Neuronal stem cell (in vitro differentiated cells): ENCODE measurements around the gene NXPH2.

ENCODE experiments used
- DNase-seq: peaks from one replicate; pipeline ENCODE4 v3.0.0-alpha.2; 2013; ENCODE audit warnings: low spot score
- H2AFZ ChIP-seq: one replicate; pipeline ENCODE4 v1.6.1; 2013; ENCODE audit warnings: mild to moderate bottlenecking, low read length, inconsistent platforms
- H2AK5ac ChIP-seq: 2 replicates; pipeline ENCODE4 v1.6.1; 2013; ENCODE audit warnings: low read depth, mild to moderate bottlenecking, inconsistent platforms, low read length, moderate library complexity, mixed read lengths
- H2BK120ac ChIP-seq: 2 replicates; pipeline ENCODE4 v1.6.1; 2013; ENCODE audit warnings: low read depth, mild to moderate bottlenecking, inconsistent platforms, low read length, moderate library complexity, mixed read lengths
- H2BK12ac ChIP-seq: one replicate; pipeline ENCODE4 v1.6.1; 2013; ENCODE audit warnings: low read length, inconsistent platforms
- H2BK15ac ChIP-seq: 2 replicates; pipeline ENCODE4 v1.6.1; 2013; ENCODE audit warnings: mild to moderate bottlenecking, low read length, inconsistent platforms, mixed read lengths
- H2BK5ac ChIP-seq: one replicate; pipeline ENCODE4 v1.6.1; 2013; ENCODE audit warnings: inconsistent platforms, mild to moderate bottlenecking, low read length, moderate library complexity
- H3K14ac ChIP-seq: one replicate; pipeline ENCODE4 v1.6.1; 2013; ENCODE audit warnings: low read length, inconsistent platforms
- H3K18ac ChIP-seq: 2 replicates; pipeline ENCODE4 v1.6.1; 2013; ENCODE audit warnings: low read length, inconsistent platforms
- H3K23ac ChIP-seq: 2 replicates; pipeline ENCODE4 v1.6.1; 2013; ENCODE audit warnings: low read depth, mild to moderate bottlenecking, mixed read lengths, low read length, inconsistent platforms; ENCODE audit not compliant: poor library complexity
- H3K27ac ChIP-seq: replicated peaks from 3 replicates; pipeline ENCODE4 v1.5.1; 2013; ENCODE audit warnings: low read length, inconsistent platforms
- H3K27me3 ChIP-seq, 3 experiments: 2 replicates each; pipeline ENCODE4 v1.6.1; 2013; ENCODE audit warnings: low read length in 3 of 3, mild to moderate bottlenecking in 2 of 3, inconsistent platforms in 1 of 3, low read depth in 1 of 3, mixed read lengths in 1 of 3, moderate library complexity in 1 of 3; ENCODE audit not compliant: control insufficient read depth in 3 of 3, insufficient read depth in 3 of 3
- H3K36me3 ChIP-seq, 2 donors: replicated peaks in 1 of 2; 2 replicates each; pipeline ENCODE4 v1.6.1; 2013; ENCODE audit warnings: low read length in 2 of 2; ENCODE audit not compliant: control insufficient read depth in 2 of 2, insufficient read depth in 2 of 2
- H3K4ac ChIP-seq: 2 replicates; pipeline ENCODE4 v1.6.1; 2013; ENCODE audit warnings: inconsistent platforms, mild to moderate bottlenecking, low read length, moderate library complexity
- H3K4me1 ChIP-seq, 2 donors: 1 replicate in 1 of 2; 2 replicates in 1 of 2; pipeline ENCODE4 v1.6.1; 2013; ENCODE audit warnings: low read length in 2 of 2, low read depth in 1 of 2; ENCODE audit not compliant: control insufficient read depth in 2 of 2, insufficient read depth in 1 of 2
- H3K4me2 ChIP-seq: one replicate; pipeline ENCODE4 v1.6.1; 2013; ENCODE audit warnings: mild to moderate bottlenecking, low read length, inconsistent platforms; ENCODE audit not compliant: insufficient read depth, poor library complexity, severe bottlenecking
- H3K4me3 ChIP-seq, 2 donors: 2 replicates each; pipeline ENCODE4 v1.5.1; 2013; ENCODE audit warnings: low read length in 2 of 2, mild to moderate bottlenecking in 2 of 2, inconsistent platforms in 1 of 2, moderate library complexity in 1 of 2
- H3K79me1 ChIP-seq: one replicate; pipeline ENCODE4 v1.6.1; 2013; ENCODE audit warnings: low read depth, mild to moderate bottlenecking, inconsistent platforms, low read length, moderate library complexity
- H3K9ac ChIP-seq: one replicate; pipeline ENCODE4 v1.6.1; 2013; ENCODE audit warnings: mild to moderate bottlenecking, low read depth, low read length, inconsistent platforms; ENCODE audit not compliant: poor library complexity
- H3K9me3 ChIP-seq, 2 donors: replicated peaks in 1 of 2; 2 replicates each; pipeline versions ENCODE3 to v1.6.1; 2013; ENCODE audit warnings: low read length in 2 of 2, mild to moderate bottlenecking in 2 of 2, inconsistent platforms in 1 of 2, low read depth in 1 of 2, mixed read lengths in 1 of 2, moderate library complexity in 1 of 2; ENCODE audit not compliant: control insufficient read depth in 2 of 2, insufficient read depth in 1 of 2
- H4K8ac ChIP-seq: one replicate; pipeline ENCODE4 v1.6.1; 2013; ENCODE audit warnings: low read depth, mild to moderate bottlenecking, inconsistent platforms, low read length, moderate library complexity
- H4K91ac ChIP-seq: one replicate; pipeline ENCODE4 v1.6.1; 2013; ENCODE audit warnings: low read length, low read depth, mild to moderate bottlenecking, inconsistent platforms; ENCODE audit not compliant: poor library complexity
- WGBS, 2 donors: extraction: QIAGEN DNeasy Blood & Tissue Kit; methylation state at CpG; one replicate each; pipeline ENCODE4 v1.1.7; 2013; ENCODE audit warnings: missing lambda C conversion rate in 2 of 2, mixed read lengths in 1 of 2; ENCODE audit not compliant: insufficient read length in 2 of 2, insufficient replicate concordance in 1 of 2; ENCODE audit errors: extremely low coverage in 2 of 2; 5-methylcytosine and 5-hydroxymethylcytosine counted together

NXPH2 gene

DNA sequence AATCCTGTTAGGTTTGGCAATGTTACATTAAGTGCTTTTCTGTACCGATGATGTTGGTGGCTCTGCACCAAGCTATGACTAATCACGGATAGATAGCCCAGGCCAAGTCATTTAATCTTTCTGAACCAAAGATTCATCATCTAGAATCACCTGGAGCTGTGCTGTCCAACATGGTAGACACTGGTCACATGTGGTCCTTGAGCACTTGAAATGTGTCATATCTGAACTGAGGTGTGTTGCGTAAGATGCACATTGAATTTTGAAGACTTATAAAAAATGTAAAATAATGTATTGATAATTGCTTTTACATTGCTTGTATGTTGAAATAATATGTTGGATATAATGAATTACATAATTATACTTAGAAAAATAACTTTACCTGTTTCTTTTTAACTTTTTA is 39.8 kb upstream of the NXPH2 start:
- H3K4me2 ChIP-seq = no peak overlapping the region
- no peak overlapping the region for H3K9ac ChIP-seq
- no peaks in the 10 kb centered on the region for H3K79me1 ChIP-seq
- DNase-seq = no peak
- no peaks in the 10 kb centered on the region for H3K36me3 ChIP-seq
- no peak overlapping the region for H2AK5ac ChIP-seq
- H2BK5ac ChIP-seq = no peak overlapping the region
- H2AFZ ChIP-seq = no peak overlapping the region
- H3K4me3 ChIP-seq = no peak overlapping the region
- no peak overlapping the region for H4K8ac ChIP-seq
- no peak overlapping the region for H3K14ac ChIP-seq
- H3K4me1 ChIP-seq = peaks cover 0 to 4% of the 10 kb centered on the region in 2 donors
- no peak overlapping the region for H2BK15ac ChIP-seq
- H2BK12ac ChIP-seq = no peak overlapping the region
- peaks cover 0 to 3% (median 0%) of the 10 kb centered on the region in 3 experiments for H3K27me3 ChIP-seq
- H2BK120ac ChIP-seq = no peak overlapping the region
- no peak overlapping the region for H4K91ac ChIP-seq
- H3K9me3 ChIP-seq = no peaks in the 10 kb centered on the region
- WGBS, 2 donors = no CpG with 5 or more reads among the region's 3 CpGs
- no peak overlapping the region for H3K23ac ChIP-seq
- no peak overlapping the region for H3K4ac ChIP-seq
- H3K27ac ChIP-seq = no peak overlapping the region
- no peak overlapping the region for H3K18ac ChIP-seq

DNA sequence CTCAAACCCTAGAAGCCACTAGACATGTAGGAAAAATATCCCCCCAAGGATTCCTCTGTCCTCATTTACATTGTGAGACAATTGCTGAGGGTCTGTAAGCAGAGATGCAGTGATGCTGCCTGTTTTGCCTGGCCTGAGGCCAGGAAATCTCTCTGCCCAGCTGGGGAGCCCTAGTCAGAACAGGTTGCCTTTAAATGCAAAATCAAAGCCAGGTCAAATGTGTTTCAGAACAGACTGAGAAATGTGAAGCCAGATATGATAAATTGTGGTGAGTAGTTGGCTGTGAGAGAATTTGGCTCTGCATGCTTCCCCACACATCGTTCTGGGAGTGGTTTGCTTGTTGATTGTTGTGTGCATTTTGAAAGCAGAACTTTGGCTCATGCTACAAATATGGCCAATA is 38.4 kb upstream of the NXPH2 start:
- no peak overlapping the region for H2BK120ac ChIP-seq
- H3K23ac ChIP-seq = no peak overlapping the region
- no peak overlapping the region for H2BK5ac ChIP-seq
- H3K18ac ChIP-seq = no peak overlapping the region
- H2AK5ac ChIP-seq = no peak overlapping the region
- peaks cover 0 to 1% of the 10 kb centered on the region in 2 donors for H3K4me1 ChIP-seq
- H3K9ac ChIP-seq = no peak overlapping the region
- H4K91ac ChIP-seq = no peak overlapping the region
- H3K4ac ChIP-seq = no peak overlapping the region
- H3K27me3 ChIP-seq = peaks cover 0 to 3% (median 0%) of the 10 kb centered on the region in 3 experiments
- no peak overlapping the region for H3K14ac ChIP-seq
- H4K8ac ChIP-seq = no peak overlapping the region
- no peak overlapping the region for H3K4me3 ChIP-seq
- H3K27ac ChIP-seq = no peak overlapping the region
- no peak overlapping the region for H2BK12ac ChIP-seq
- no peaks in the 10 kb centered on the region for H3K79me1 ChIP-seq
- no peak overlapping the region for H3K4me2 ChIP-seq
- DNase-seq = no peak
- no peaks in the 10 kb centered on the region for H3K9me3 ChIP-seq
- H2AFZ ChIP-seq = no peak overlapping the region
- WGBS, 2 donors = no CpG with 5 or more reads among the region's 1 CpG
- no peak overlapping the region for H2BK15ac ChIP-seq
- H3K36me3 ChIP-seq = no peaks in the 10 kb centered on the region

DNA sequence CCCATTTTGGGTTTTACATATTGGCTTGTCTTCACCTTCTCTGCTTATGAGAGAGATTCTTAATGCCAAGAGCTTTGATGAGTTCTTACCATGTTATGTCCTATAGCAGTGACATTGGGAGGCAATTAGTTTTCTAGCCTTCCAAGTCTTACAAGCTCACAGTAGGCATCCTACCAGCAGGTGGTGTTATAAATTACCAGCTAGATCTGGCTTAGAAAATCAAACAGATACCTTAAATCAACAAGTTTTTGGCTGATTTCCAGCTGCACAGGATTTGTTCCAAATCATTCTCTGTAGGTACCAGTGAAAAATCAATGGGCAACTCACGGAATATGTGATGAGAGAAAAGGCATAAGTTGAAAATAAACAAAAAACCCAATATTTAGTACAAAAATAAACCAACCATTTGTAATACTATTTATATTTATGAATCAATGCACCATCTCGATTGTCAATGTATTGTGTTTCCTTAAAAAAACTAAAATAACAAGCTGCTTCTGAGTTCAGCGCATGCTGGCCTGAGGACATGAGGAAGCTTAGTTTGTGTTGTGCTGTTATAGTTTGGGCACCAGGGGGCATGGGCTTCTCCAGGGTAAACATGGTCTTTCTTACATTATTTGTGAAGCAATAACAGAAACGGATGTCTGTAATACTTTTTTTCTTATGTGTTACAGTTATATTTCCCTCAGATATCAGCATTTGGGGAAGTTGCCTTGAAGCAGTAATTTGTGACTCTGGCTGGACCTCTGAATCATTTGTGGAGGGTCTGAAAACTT is 34.1 kb upstream of the NXPH2 start:
- H4K91ac ChIP-seq = no peak overlapping the region
- no peak overlapping the region for H2AK5ac ChIP-seq
- H3K9me3 ChIP-seq = no peaks in the 10 kb centered on the region
- H3K18ac ChIP-seq = no peak overlapping the region
- no peaks in the 10 kb centered on the region for H3K79me1 ChIP-seq
- WGBS, 2 donors = no CpG with 5 or more reads among the region's 4 CpGs
- H2AFZ ChIP-seq = no peak overlapping the region
- no peak overlapping the region for H2BK12ac ChIP-seq
- H3K27me3 ChIP-seq = peaks cover 0 to 3% (median 0%) of the 10 kb centered on the region in 3 experiments
- no peak for DNase-seq
- H3K27ac ChIP-seq = no peak overlapping the region
- no peak overlapping the region for H3K4me3 ChIP-seq
- H3K4me1 ChIP-seq = peaks cover 0 to 6% of the 10 kb centered on the region in 2 donors
- H2BK5ac ChIP-seq = no peak overlapping the region
- H3K4me2 ChIP-seq = no peak overlapping the region
- no peak overlapping the region for H2BK120ac ChIP-seq
- H3K23ac ChIP-seq = no peak overlapping the region
- H3K9ac ChIP-seq = no peak overlapping the region
- H3K14ac ChIP-seq = no peak overlapping the region
- no peaks in the 10 kb centered on the region for H3K36me3 ChIP-seq
- no peak overlapping the region for H2BK15ac ChIP-seq
- no peak overlapping the region for H3K4ac ChIP-seq
- no peak overlapping the region for H4K8ac ChIP-seq

DNA sequence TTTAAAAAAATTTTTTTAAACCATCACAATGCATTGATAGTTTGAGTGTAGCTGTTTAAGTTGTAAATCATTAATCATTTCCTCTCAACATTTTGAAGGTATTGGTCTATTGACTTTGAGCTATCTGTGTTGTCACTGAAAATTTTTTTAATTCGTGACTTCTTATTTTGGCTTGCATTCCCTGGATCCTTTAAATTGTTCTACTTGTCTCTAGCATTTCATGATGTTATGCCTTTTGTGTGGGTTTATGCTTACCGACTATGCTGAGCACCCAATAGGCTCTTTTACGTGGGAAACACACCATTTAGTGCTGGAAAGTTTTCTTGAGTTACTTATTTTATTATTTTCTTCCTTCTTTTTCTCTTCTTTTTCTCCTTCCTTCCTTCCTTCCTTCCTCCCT is 31.2 kb upstream of the NXPH2 start:
- no peak overlapping the region for H4K91ac ChIP-seq
- H3K79me1 ChIP-seq = no peaks in the 10 kb centered on the region
- H3K27me3 ChIP-seq = peaks cover 0 to 3% (median 0%) of the 10 kb centered on the region in 3 experiments
- no peak overlapping the region for H3K4ac ChIP-seq
- no peak for DNase-seq
- no peak overlapping the region for H2BK12ac ChIP-seq
- WGBS, 2 donors = no CpG with 5 or more reads among the region's 3 CpGs
- H3K9me3 ChIP-seq = no peaks in the 10 kb centered on the region
- no peak overlapping the region for H2BK120ac ChIP-seq
- H3K36me3 ChIP-seq = no peaks in the 10 kb centered on the region
- no peak overlapping the region for H2AK5ac ChIP-seq
- no peak overlapping the region for H4K8ac ChIP-seq
- no peak overlapping the region for H2BK15ac ChIP-seq
- H3K23ac ChIP-seq = no peak overlapping the region
- no peak overlapping the region for H3K9ac ChIP-seq
- peaks cover 0 to 6% of the 10 kb centered on the region in 2 donors for H3K4me1 ChIP-seq
- H3K4me3 ChIP-seq = no peak overlapping the region
- H3K18ac ChIP-seq = no peak overlapping the region
- H2AFZ ChIP-seq = no peak overlapping the region
- no peak overlapping the region for H3K27ac ChIP-seq
- no peak overlapping the region for H3K4me2 ChIP-seq
- no peak overlapping the region for H3K14ac ChIP-seq
- no peak overlapping the region for H2BK5ac ChIP-seq
